RPMI7951 (cell line): ENCODE data around the gene MEX3A. TPM values are rescaled to one million over a fixed set of nuclear protein-coding genes. Genes with fewer than 3 reads are reported as not detected.
"Not testable (repeated sequence)": the region's sequence is repeated elsewhere in the genome, so short reads cannot be mapped to it uniquely, and the experiment has no call there.

ENCODE experiments used
- DNase-seq: peaks from one replicate; pipeline ENCODE4 v3.0.0-alpha.2; 2012; ENCODE audit warnings: low read depth
- total RNA-seq: library from RNA; depleted of rRNA; stranded (reverse); fragments of >200 nt; shearing (Covaris generic); gene quantifications from 2 replicates; pipeline ENCODE4 v1.2.3, GENCODE V29; 2014

Gene MEX3A
- total RNA-seq, 1 experiment from 2014 or later = 2.4 TPM

GRCh38 chr1:156078728-156079127 lies 3.5 kb downstream of the MEX3A start:
- no peak for DNase-seq

GRCh38 chr1:156077430-156077760 lies 4.9 kb downstream of the MEX3A start:
- no peak for DNase-seq

DNA sequence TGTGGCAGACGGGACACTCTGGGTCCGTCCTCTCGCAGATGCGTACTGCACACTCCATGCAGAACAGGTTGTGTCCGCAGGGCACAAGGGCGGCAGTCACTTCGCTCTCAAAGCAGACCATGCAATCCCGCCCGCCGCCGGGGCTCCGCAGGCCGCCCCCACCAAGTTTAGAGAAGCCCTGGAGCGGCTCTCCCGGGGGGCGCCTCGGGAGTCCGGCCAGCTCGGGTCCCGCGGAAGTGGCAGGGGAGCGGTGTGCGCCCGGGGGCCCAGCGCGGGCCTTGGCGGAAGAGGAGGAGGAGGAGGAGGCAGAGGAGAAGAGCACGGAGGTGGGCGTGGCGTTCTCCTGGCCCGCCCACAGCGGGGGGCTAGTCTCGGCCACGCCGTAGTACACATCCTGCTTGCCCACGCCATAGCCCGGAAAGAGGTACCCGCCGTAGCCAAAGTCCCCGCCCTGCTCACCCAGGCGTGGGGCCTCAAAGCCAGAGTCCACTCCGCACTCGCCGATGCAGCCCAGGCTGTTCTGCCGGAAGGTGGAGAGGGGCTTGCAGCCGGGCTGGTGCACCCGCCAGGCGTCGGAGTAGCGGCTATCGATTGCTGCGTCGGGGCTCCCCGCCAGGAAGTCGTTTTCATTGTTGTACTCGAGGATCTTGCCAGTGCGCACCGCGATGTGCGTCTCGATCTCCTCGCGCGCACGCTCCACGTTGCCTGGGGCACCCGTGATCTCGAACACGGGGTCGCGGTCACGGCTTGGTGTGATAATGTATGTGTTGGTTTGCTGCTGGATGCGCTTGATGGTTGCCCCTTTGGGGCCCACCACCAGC lies 5.4 kb downstream of the MEX3A start:
- no peak for DNase-seq

GRCh38 chr1:156075775-156076204 lies 6.5 kb downstream of the MEX3A start:
- no peak for DNase-seq

DNA sequence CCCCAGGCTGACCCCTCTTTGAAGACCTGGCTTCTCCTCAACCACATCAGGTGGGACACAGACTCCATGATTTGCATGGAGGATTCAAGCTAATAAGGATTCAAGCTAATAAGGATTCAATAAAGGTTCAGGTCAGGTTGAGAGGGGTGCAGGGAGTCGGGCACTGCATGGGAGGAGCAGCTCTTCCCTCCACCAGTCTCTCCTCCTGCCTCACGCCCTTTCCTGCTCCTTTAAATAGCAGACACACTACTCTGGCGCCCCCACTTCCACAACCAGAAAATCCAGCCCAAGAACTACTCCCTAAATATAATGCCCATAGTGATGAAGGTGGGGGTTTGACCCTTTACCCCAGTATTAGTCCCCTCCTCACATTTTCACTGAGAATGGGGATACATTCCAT lies 7.1 kb downstream of the MEX3A start:
- no peak for DNase-seq

DNA sequence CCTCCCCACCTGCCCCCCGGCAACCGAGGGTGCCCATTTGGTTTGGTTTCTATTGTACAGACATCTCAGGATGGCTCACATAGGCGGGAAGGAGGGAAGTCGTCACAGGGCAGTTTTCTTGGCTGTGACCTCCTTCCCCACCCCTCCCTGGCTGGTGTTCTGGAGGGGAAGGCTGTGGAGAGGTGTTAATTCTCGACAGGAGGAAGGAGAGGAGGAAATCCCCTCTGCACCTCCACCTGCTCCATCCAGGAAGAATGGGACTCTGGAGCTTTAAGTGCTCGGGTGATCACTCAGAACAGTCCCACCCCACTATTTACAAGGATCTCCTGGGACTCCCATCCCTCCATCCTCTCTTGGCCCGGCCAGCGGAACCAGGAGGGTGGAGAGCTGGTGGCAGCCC lies 7.6 kb downstream of the MEX3A start:
- no peak for DNase-seq

- DNase-seq = no peak
Observed at GRCh38 chr1:156073740-156074139, 8.5 kb downstream of the MEX3A start.

DNA sequence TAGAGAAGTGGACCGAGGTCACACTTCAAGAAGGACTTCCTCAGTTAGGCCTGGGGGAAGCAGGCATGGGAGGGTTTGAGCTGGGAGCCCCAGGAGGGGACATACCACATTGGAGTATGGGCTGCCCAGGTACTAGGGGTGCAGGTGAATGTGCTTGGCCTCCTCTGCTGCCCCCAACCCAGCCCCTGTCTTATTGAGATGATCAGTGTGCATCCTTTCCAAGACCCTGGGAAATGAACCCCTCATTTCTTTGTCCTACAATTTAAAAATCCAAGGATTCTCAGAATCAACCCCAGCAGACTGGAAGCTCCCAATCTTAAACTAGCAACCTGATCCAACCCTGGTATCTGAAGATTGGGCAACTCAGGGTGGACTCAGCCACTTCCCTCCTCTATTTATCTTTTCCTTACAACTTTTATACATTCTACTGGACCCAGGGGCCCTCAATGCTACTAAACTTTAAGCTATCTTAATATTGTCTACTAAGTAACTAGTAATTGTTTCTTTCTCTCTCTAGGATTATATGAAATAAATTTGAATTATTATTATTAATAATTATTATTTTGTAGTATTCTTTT lies 9.1 kb downstream of the MEX3A start:
- DNase-seq = no peak

DNA sequence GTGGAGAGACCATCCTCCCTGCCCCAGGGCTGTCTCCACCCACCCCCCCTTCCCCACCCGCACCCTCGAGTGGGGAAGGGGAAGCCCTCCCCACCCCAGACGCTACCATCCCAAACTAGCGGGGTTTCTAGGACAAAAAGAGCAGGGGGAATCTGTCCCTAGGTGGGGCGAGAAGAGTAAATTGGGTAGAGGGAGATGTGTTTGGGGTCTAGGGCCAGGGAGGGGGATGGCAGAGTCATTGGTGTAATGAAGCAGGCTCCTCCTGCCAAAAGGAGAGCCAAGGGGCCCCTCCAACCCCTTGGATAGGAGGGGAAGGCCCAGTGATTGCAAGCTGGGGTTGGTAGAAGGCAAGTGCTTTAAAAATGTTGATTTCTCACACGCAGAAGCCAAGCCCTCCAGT lies 10.0 kb downstream of the MEX3A start:
- no peak for DNase-seq

- not testable (repeated sequence) for DNase-seq
Observed at GRCh38 chr1:156071332-156071816, 10.9 kb downstream of the MEX3A start.

DNA sequence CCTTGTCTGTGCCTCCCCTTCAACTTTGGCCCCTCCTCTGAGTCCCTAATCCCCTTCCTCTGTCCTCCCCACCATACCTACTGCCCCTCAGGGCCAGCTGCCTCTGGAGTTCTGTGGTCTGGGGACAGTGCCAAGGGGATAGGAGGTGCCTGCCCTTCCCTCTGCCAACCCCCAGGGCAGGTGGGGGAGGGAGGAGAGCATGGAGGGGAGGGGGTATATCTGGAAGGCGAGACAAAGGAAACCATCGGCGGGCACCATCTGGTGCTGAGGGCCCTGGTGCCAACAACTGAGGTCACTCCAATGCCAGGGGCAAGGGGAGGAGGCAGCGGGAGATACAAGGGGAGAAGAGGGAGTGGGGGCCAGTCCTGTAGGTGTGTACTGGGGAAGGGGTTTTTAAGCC lies 11.7 kb downstream of the MEX3A start:
- no peak for DNase-seq

- DNase-seq = no peak
Observed at GRCh38 chr1:156069490-156070455, 12.5 kb downstream of the MEX3A start.

DNA sequence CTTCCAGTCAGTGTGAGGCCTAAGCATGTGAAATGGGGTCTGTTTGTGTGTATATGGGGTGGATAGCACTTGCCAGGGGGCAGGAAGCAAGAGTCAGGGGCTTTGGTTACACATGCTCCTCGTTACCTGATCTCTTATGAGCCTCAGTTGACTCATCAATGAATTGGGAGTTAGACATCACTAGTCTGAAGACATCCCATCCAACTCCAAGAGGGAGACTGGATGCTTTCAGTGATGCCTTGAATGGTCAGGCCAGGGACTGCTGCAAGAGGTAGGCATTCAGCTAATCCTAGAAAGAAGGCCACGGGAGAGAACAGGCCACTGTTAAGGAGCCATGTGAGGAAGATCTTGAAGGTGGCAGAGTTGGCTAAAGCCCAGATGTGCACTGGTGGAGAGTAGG lies 15.0 kb downstream of the MEX3A start:
- DNase-seq = no peak

- DNase-seq = no peak
Observed at GRCh38 chr1:156065871-156066270, 16.4 kb downstream of the MEX3A start.

DNA sequence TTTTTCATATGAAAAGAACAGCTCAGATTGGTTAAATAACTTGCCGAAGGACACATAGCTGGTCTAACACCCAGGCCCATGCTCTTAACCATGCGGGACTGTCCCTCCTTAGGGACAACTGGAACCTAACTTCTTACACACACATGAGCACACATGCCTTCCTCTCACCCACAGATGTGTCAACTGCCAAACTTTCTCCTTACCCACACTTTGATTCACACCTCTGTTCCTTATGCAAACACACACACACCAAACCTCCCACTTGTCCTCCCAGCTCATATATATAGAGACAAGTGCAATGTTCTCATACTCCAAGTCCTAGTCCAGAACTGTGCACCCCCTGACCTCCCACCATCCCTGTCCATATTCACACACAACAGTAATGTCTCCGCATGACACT lies 17.1 kb downstream of the MEX3A start:
- no peak for DNase-seq

DNA sequence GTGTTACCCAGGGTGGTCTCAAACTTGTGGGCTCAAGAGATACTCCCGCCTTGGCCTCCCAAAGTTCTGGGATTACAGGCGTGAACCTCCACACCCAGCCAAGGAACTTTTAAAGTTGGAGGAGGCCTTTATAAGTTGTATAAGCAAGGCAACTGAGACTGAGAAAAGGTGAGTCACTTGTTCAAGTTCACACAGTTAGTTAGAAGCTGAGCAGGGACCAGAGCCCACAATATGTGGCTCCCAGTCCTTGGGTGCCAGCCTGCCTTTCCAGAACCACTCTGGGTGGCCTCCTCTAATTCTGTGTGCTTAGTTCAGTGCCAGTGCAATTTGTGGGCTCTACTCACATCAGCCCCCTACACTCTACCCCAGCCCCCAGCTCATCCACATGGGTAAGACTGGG lies 17.6 kb downstream of the MEX3A start:
- DNase-seq = no peak

DNA sequence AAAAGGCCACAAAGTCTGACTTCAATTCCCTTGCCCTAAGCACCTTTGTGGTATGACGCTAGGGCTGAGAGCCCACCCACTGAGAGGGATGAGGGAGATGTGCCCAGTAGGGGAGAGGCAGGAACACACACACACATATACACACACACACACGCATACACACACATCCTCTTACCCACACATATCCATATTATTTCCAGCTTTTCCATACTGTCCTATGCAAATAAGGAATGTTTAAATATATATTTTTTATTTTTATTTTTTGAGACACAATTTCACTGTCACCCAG lies 18.3 kb downstream of the MEX3A start:
- no peak for DNase-seq

DNA sequence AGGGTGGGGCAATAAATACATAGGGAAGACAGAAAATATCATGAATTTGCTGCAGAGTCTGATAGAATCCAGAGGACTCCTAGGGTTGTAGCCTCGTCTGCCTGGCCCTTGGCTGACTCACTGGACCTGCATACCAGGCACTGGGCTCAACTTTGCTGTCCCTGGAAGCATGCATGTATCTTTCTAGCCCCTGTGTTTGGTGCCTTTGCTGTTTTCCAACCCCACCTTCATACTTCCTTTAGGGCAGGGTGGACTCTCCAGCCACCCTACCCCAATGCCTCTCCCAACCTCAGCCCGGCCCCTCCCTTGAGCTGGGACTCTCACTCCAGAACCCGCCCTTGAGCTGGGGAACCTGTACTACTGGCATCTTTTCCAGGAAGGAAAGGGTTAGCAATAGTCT lies 20.1 kb downstream of the MEX3A start:
- no peak for DNase-seq

- DNase-seq = no peak
Observed at GRCh38 chr1:156060937-156061636, 21.2 kb downstream of the MEX3A start, which contains the start of gene RAB25. Gene RAB25, plus strand, starts transcription at chr1:156061160. Its CDS starts 241 bp downstream, at chr1:156061401.

DNA sequence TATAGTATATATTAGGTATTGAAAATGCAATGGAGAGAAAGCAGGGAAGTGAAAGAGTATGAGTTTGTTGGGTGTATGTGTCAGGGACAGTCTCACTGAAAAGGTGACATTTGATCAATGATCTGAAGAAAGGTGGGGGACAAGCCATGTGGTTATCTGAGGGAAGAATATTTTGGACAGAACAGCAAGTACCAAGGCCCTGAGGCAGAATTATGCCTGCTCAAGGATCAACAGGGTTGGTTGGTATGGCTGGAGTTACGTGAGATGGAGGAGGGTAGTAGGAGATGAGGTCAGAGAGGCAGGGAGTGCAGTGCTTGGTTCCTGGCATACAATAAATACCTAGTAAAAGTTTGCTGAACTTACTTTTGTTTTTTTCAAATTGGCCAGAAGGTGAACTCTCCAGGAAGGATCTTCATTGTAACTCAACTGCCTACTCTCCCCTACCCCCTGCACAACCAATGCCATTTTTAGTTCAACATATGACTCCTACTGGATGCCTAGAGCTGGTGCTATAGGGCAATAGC lies 25.9 kb downstream of the MEX3A start:
- DNase-seq = no peak

GRCh38 chr1:156055281-156056048 lies 26.8 kb downstream of the MEX3A start:
- DNase-seq = no peak
